ENCODE measurements around the gene HAND1.

DNA sequence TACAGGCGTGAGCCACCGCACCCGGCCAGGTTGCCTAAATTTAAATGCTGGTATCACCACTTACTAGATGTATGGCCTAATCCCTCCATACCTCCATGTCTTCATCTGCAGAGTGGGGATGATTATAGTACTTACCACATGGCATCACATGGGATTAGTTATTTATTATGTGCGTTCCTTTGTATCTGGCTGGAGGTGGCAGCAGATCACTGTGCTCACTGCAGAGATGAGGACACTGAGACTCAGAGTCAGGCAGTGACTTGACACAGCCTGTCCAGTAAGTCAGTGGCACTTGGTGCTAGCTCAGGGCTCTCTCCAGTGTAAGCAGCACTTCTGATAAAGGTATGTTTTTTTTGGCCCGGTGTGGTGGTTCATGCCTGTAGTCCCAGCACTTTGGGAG, 38.4 kb upstream of the HAND1 start:
- no peak for TF ChIP-seq POLR2AphosphoS5 (IDR thresholded peaks at IDR 0.05)
- TF ChIP-seq EP300 (IDR thresholded peaks at IDR 0.05) = no peak

Data from esophagus muscularis mucosa (tissue), 3 donors.